ENCODE measurements around the gene FGGY.
"Not testable (repeated sequence)": the region's sequence is repeated elsewhere in the genome, so short reads cannot be mapped to it uniquely, and the experiment has no call there.

Gene FGGY

DNA sequence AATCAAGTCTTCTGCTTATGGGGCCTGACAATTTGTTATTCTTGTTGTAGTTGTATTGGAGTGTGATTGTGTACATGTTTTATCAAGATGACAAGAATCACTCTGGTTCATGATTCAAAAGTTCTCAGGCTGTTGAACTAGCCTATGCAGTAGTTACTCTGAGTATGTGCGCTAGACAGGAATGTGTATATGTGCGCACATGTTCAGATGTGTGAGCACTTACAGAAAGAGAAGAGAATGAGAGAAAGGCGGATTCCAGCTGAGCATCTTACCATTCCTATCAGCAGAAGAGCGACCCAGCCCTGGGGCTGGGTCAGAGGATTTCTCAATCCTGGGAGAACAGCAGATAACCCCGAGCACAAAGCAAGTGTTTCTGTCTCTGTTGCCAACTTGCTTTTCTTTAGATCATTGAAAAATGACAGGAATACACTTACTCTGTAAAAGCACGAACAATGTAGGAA, 407.1 kb downstream of the FGGY start:
- DNase-seq (ENCODE audit: low spot score): no peak

DNA sequence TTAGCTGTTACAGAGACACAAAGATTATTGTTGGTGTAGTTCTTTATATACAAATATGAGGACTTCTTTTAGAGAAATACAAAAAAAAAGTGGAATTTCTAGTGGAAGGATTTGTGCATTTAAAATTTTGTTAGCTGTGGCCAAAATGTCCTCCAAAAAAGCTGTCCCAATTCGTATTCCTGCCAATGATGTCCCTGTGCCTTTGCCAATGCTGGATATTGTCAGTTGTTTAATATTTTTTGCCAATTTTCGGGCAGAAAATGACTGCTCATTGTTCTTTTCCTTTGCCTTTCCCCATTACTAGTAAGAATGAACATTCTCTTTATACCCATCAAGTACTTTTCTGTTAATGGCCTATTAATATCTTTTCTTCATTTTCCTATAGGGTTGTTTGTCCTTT, 407.8 kb downstream of the FGGY start:
- no peak for DNase-seq (ENCODE audit: low spot score)

GRCh38 chr1:59705466-59706302, 408.8 kb downstream of the FGGY start:
- no peak for DNase-seq (ENCODE audit: low spot score)

- DNase-seq (ENCODE audit: low spot score): no peak
Measured at GRCh38 chr1:59706303-59706599, 409.4 kb downstream of the FGGY start.

- peak; percentile 42 for DNase-seq (ENCODE audit: low spot score)
Measured at GRCh38 chr1:59707178-59707791, 410.4 kb downstream of the FGGY start.

DNA sequence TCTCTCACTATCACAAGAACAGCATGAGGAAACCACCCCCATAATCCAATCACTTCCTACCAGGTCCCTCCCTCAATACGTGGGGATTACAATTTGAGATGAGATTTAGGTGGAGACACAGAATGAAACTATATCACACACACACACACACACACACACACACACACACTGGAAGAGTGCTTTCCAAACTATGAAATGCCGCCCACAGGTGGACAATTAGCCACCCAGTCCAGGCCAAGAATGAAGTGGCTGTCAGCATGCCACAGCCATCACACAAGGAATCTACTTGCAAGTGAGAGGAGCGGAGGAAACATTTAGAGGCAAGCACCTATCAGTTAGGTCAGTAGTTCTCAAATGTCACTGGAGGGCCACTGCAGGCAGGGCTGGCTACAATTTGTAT, 412.4 kb downstream of the FGGY start:
- no peak for DNase-seq (ENCODE audit: low spot score)

GRCh38 chr1:59710920-59711319, 414.0 kb downstream of the FGGY start:
- not testable (repeated sequence) for DNase-seq (ENCODE audit: low spot score)

DNA sequence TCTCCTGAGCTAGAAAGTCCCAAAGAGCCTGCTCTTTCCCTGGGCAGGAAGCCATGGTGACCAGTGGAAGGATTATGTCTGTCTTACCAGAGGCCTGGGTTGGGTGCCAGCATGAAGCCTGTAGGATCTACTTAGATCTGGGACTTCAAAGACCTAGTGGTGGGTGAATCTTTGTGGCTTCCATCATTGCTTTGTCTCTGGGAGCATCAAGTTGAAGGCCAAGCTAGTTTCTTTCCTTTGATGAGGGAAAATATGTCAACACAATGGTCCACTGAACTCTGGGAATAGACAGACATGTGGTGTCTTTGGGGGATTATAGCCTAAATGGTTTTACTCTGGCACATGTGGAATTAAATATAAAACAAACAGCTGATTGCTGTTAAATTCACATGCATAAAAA, 417.3 kb downstream of the FGGY start:
- DNase-seq (ENCODE audit: low spot score): no peak

GRCh38 chr1:59714966-59715365, 418.1 kb downstream of the FGGY start:
- DNase-seq (ENCODE audit: low spot score): no peak

GRCh38 chr1:59716832-59717231, 419.9 kb downstream of the FGGY start:
- no peak for DNase-seq (ENCODE audit: low spot score)

DNA sequence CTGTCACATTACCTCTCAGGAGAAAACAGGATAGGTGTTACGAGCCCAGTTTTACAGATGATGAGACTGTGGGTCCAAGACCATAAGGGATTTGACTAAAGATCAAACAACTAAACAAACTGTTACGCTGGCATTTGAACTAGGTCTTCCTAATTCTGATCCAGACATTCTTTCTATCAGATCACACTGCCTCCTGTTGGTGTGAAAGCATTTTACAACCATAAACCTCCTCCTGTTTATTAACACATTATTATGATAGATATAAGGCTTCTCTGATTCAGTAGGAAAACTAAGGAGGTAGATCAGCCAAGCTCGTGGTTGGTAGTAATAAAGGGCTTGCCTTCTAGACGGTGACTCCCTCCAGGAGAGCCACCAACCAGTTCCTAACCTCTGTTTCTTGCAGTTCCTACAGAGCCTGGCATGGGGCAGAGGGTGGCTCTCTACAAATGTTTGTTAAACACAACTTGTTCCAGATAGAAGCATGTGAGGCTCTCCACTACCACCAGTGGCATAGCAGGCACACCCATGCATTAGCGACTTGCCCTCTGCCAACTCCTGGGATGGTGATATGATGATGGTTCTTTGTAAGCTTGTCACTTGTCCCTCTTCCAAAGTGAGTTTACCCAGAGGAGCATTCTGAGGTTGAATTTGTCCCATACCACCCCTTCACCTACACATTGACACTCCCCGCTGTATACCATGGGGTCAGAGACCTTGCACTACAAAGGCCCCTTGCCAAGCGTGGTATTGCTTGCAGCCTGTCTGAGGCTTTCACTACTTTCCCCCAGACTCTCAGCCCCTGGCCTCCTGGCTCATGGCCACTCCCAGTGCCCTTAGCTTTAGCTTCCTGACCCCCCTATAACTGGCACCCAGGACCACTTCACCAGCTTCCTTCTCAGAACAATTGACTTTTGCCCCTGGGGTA, 421.4 kb downstream of the FGGY start:
- peak; percentile 7 for DNase-seq (ENCODE audit: low spot score)

- DNase-seq (ENCODE audit: low spot score): no peak
Measured at GRCh38 chr1:59718989-59719360, 422.1 kb downstream of the FGGY start.

- DNase-seq (ENCODE audit: low spot score): no peak
Measured at GRCh38 chr1:59720326-59721115, 423.6 kb downstream of the FGGY start.

GRCh38 chr1:59730302-59730701, 433.4 kb downstream of the FGGY start:
- no peak for DNase-seq (ENCODE audit: low spot score)

GRCh38 chr1:59730759-59731478, 434.0 kb downstream of the FGGY start:
- peak; percentile 90 for DNase-seq (ENCODE audit: low spot score)

GRCh38 chr1:59731591-59731990, 434.7 kb downstream of the FGGY start:
- no peak for DNase-seq (ENCODE audit: low spot score)

DNA sequence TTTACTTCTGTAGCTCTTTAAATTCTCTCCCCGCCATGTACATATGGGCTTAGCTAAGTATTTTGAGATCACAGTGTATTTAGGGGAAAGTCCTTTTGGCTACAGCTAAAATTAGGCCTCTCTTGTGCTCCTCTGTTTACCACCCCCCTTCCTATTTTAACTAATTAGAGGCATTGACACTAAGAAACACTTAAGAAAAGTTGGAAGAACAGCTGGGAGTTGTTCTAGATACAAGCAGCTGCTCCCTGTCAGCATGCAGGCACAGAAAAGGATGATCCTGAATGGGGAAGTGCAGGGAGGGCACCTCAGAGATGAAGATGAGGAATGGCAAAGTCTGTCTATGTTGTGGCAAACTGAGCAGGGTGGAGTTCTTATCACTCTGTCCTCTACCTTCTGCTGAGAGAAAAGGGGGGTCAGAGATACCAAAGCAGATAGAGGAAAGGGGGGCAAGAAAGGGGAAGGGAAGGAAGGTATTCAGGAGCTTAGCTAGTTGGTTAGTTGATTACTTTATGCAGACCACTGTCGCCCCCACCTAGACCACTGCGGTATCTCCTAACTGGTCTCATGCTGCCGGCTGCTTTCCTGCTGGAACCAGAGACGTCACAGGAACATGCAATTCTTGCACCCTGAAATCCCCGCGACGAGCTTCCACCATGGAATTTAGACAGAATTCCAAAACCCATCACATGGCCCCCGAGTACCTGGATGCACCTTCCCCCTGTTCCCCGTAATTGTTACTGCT, 435.5 kb downstream of the FGGY start:
- no peak for DNase-seq (ENCODE audit: low spot score)

DNA sequence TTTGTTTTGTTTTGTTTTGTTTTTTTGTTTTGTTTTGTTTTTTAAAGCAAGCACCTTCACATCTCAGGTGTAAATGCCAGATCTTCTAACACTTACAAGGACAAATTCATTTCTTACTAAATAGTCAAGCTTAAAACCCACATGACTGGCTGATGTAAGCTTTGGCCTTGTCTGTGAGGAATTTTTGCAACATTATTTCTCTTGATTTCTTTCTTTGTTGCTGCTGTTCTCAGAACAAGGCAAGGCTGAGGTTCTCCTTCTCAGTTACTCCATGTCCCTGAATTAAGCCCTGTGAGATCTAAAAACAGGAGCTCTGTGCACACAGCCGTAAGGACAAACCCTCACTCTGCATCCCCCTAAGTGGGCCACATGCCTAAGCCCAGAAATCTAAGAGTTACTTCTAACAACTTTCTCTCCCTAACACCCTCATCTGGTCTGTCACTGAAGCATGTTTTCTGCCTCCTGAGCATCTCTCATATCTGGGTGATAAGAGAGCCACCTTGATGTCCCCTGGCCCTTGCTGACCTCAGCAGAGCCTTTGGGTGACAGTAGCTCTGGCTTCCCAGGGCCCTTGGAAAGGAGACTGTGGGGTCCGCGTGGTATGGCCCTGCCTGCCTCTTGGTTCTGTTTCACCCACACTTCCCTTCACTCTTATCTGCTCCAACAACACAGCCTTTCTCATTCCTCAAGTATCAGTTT, 436.7 kb downstream of the FGGY start:
- DNase-seq (ENCODE audit: low spot score): no peak

- DNase-seq (ENCODE audit: low spot score): not testable (repeated sequence)
Measured at GRCh38 chr1:59735927-59736326, 439.0 kb downstream of the FGGY start.

DNA sequence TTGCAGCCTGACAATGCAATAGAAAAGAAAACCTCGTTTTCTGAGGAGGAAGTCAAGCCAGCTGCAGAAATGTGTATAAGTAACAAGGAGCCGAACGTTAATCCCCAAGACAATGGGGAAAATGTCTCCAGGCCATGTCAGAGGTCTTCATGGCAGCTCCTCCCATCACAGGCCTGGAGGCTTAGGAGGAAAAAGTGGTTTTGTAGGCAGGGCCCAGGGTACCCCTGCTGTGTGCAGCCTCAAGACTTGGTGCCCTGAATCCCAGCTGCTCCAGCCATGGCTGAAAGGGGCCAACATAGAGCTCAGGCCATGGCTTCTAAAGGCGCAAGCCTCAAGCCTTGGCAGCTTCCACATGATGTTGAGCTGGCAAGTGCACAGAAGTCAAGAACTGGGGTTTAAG, 439.9 kb downstream of the FGGY start:
- no peak for DNase-seq (ENCODE audit: low spot score)
